ENCODE results near the gene PIBF1. TPM values are rescaled to one million over a fixed set of nuclear protein-coding genes. Genes with fewer than 3 reads are reported as not detected.

Gene PIBF1
- 17.7 and 19.2 TPM in 2 replicates for total RNA-seq

DNA sequence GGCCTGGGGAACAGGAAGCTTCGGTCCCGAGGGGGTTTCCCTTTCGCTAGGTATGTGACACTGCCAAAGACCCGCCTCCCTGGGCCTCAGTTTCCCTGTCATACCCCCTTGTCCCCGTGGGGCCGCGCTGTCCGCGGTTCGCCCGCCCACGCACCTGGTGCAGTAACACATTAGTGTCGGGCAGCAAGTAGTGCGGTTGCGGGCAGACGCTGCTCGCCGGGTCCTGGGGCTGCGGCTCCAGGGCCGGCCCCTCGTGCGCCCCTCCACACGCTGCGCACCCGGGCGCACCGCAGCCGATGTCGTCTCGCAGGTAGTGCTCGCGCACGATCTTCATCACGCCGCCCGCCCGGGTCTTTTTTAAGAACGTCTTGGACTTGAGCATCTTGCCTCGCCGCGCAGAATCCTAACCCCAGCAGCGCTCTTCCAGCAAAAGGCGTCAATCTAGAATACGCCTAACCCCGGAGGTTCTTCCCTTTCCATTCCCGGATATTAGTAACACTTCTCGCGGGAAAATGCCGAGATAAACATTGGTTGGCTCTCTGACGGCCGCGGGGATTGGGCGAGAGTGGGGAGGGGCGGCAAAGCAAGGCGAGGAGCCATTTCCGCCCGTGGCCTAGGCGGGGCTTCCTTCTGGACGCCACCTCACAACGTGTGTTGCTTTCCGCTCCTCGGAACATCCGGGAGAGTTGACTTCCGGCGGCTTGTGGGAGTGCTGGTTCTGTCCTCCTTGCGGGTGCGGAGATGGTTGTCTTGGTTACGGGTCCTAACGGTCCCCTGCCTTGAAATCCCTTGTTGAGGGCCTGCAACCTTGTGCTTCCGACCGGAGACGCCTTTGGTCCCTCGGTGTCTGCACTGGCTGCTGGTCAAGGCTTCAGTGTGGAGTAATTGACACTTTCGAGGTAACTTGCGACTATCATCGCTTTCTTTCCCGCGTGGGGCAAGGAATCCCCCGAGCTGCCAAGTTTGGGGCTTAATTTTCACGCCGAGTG is at the start of gene PIBF1, which contains the start of gene DIS3:
Gene PIBF1, plus strand, starts transcription at position 683 of the 989 bp plus-strand sequence. CDS start 1,337 bp downstream, outside the sequence.
Gene DIS3, minus strand, starts transcription at position 450 of the 989 bp plus-strand sequence. Its CDS starts 68 bp downstream, at position 382.

GRCh38 chr13:73058736-73059459 is 277.0 kb downstream of the PIBF1 start, which contains the start of gene KLF5:
KLF5 (plus strand) TSS chr13:73059005; CDS start chr13:73059328, 323 bp downstream.

Small RNAs within 50 kb of the gene (small RNA-seq; reads per million reads assigned to genes)
- not detected for gene RNU6-79P

Other genes starting within 250 kb of the PIBF1 start
- gene MZT1, start 54.5 kb upstream of the PIBF1 start, total RNA-seq: 9.1 and 10.2 TPM in 2 replicates
- 3.6 and 6.0 TPM in 2 replicates for gene BORA, start 54.2 kb upstream of the PIBF1 start, total RNA-seq
- 35.8 and 38.5 TPM in 2 replicates for gene DIS3, start 233 bp upstream of the PIBF1 start, total RNA-seq